ENCODE measurements around the gene OOSP4A. TPM values are rescaled to one million over a fixed set of nuclear protein-coding genes. Genes with fewer than 3 reads are reported as not detected.

The OOSP4A gene
- total RNA-seq, 5 donors from 2014 or later (not counting 1 experiment from before 2014, with no cell fraction given) = not detected

DNA sequence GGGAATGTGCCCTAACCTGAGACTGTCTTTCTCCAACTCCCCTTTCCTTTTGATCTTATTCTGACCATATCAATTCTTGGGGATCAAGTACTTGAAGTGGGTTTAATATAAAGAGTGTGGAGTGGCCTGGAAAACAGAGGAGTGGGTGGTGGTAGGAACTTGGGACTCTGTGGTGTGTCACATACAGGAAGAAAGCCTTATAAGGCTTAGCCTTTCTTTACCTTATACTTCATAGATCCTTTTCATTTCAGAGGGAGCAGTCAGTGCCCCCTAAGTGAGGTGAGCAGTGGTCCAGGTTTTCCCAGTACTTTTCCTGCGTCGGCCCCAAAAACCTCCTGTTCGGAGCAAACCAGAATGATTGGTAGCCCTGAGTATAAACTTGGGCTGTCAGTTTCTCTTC lies 25.1 kb upstream of the OOSP4A start:
- Histone ChIP-seq H3K36me3 (ENCODE audit: control insufficient read depth in 2 of 2, extremely low read depth in 1 of 2, insufficient read depth in 1 of 2, low read length in 1 of 2) (no peaks in the 10 kb centered on the region), H3K4me3 (ENCODE audit: control insufficient read depth in 1 of 2, extremely low read depth in 1 of 2, low read length in 1 of 2) (no peak overlapping the region), H3K27ac (ENCODE audit: low read length) (no peak overlapping the region), H3K27me3 (replicated peaks in 1 of 2; ENCODE audit: control insufficient read depth in 2 of 2, extremely low read depth in 1 of 2, insufficient read depth in 2 of 2, low read length in 1 of 2) (no peaks in the 10 kb centered on the region), H3K9me3 (no peaks in the 10 kb centered on the region), H3K4me1 (ENCODE audit: control insufficient read depth in 1 of 2, extremely low read depth in 1 of 2, insufficient read depth in 2 of 2, low read length in 2 of 2) (no peaks in the 10 kb centered on the region)
- CTCF ChIA-PET = no interaction called here
- DNase-seq (no peak), ATAC-seq (replicated peaks in 1 of 4) (no peak)
- Mint-ChIP-seq H3K27me3 (peaks cover 11 to 17% of the 10 kb centered on the region in 2 donors), H3K4me1 (no peaks in the 10 kb centered on the region), H3K27ac (no peak overlapping the region), H3K36me3 (no peaks in the 10 kb centered on the region), H3K4me3 (no peak overlapping the region), H3K9me3 (no peaks in the 10 kb centered on the region)
- WGBS (ENCODE audit: insufficient coverage) = 100% methylated on average over 3 of the region's 3 CpGs
- POLR2A ChIA-PET = no interaction called here

DNA sequence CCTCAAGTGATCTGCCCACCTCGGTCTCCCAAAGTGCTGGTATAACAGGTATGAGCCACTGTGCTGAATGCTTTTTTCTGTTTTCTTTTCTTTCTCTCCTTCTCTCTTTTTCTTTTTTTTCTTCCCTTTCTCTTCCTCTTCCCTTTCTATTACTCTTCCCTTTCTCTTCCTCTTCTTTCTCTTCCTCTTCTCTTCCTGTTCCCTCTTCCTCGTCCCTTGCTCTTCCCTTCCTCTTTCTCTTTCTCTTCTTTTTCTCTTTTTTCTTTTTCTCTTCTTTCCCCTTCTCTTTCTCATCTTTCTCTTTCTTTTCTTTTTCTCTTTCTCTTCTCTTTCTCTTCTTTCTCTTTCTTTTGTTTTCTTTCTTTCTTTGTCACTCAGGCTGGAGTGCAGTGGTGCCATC lies 24.4 kb upstream of the OOSP4A start:
- Mint-ChIP-seq H3K36me3 (no peaks in the 10 kb centered on the region), H3K27ac (peak overlapping the region in 1 of 2 donors; percentile 32), H3K4me1 (no peaks in the 10 kb centered on the region), H3K4me3 (no peak overlapping the region), H3K9me3 (no peaks in the 10 kb centered on the region), H3K27me3 (peaks cover 11 to 20% of the 10 kb centered on the region in 2 donors)
- H3K36me3 ChIP-seq (ENCODE audit: control insufficient read depth in 2 of 2, extremely low read depth in 1 of 2, insufficient read depth in 1 of 2, low read length in 1 of 2) = no peaks in the 10 kb centered on the region
- no peak overlapping the region for H3K27ac ChIP-seq (ENCODE audit: low read length)
- no peak for DNase-seq
- POLR2A ChIA-PET = no interaction called here
- peaks cover 0 to 3% of the 10 kb centered on the region in 2 experiments for H3K27me3 ChIP-seq (replicated peaks in 1 of 2; ENCODE audit: control insufficient read depth in 2 of 2, extremely low read depth in 1 of 2, insufficient read depth in 2 of 2, low read length in 1 of 2)
- H3K4me3 ChIP-seq (ENCODE audit: control insufficient read depth in 1 of 2, extremely low read depth in 1 of 2, low read length in 1 of 2) = no peak overlapping the region
- WGBS (ENCODE audit: insufficient coverage) = 78% methylated on average over 1 of the region's 2 CpGs
- CTCF ChIA-PET = no interaction called here
- H3K4me1 ChIP-seq (ENCODE audit: control insufficient read depth in 1 of 2, extremely low read depth in 1 of 2, insufficient read depth in 2 of 2, low read length in 2 of 2) = no peaks in the 10 kb centered on the region
- no peak for ATAC-seq (replicated peaks in 1 of 4)
- H3K9me3 ChIP-seq = no peaks in the 10 kb centered on the region

DNA sequence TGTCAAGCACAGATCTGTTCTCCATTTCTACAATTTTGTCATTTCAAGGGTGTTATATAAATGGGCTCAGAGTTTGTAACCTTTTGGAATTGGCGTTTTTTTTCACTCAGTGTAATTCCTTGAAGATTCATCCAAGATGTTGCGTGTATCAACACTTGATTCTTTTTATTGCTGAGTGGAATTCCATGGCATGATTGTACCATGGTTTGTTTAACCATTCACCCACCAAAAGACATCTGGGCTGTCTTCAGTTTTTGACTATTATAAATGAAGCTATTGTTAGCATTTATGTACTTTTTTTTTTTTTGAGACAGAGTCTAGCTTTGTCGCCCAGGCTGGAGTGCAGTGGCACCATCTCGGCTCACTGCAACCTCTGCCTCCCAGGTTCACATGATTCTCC lies 22.7 kb upstream of the OOSP4A start:
- DNase-seq = no peak
- no peak overlapping the region for H3K4me3 ChIP-seq (ENCODE audit: control insufficient read depth in 1 of 2, extremely low read depth in 1 of 2, low read length in 1 of 2)
- POLR2A ChIA-PET = no interaction called here
- no peak for ATAC-seq (replicated peaks in 1 of 4)
- no peak overlapping the region for H3K27ac Mint-ChIP-seq
- peaks cover 0 to 3% of the 10 kb centered on the region in 2 experiments for H3K4me1 ChIP-seq (ENCODE audit: control insufficient read depth in 1 of 2, extremely low read depth in 1 of 2, insufficient read depth in 2 of 2, low read length in 2 of 2)
- H3K27me3 Mint-ChIP-seq = peaks cover 15 to 29% of the 10 kb centered on the region in 2 donors
- H3K27me3 ChIP-seq (replicated peaks in 1 of 2; ENCODE audit: control insufficient read depth in 2 of 2, extremely low read depth in 1 of 2, insufficient read depth in 2 of 2, low read length in 1 of 2) = peaks cover 0 to 3% of the 10 kb centered on the region in 2 experiments
- H3K27ac ChIP-seq (ENCODE audit: low read length) = no peak overlapping the region
- H3K9me3 Mint-ChIP-seq = no peaks in the 10 kb centered on the region
- CTCF ChIA-PET = no interaction called here
- no peaks in the 10 kb centered on the region for H3K9me3 ChIP-seq
- 100% methylated on average over 1 of the region's 4 CpGs for WGBS (ENCODE audit: insufficient coverage)
- H3K4me3 Mint-ChIP-seq = no peak overlapping the region
- H3K4me1 Mint-ChIP-seq = peaks cover 0 to 6% (median 2%) of the 10 kb centered on the region in 3 donors
- H3K36me3 Mint-ChIP-seq = no peaks in the 10 kb centered on the region
- H3K36me3 ChIP-seq (ENCODE audit: control insufficient read depth in 2 of 2, extremely low read depth in 1 of 2, insufficient read depth in 1 of 2, low read length in 1 of 2) = no peaks in the 10 kb centered on the region

DNA sequence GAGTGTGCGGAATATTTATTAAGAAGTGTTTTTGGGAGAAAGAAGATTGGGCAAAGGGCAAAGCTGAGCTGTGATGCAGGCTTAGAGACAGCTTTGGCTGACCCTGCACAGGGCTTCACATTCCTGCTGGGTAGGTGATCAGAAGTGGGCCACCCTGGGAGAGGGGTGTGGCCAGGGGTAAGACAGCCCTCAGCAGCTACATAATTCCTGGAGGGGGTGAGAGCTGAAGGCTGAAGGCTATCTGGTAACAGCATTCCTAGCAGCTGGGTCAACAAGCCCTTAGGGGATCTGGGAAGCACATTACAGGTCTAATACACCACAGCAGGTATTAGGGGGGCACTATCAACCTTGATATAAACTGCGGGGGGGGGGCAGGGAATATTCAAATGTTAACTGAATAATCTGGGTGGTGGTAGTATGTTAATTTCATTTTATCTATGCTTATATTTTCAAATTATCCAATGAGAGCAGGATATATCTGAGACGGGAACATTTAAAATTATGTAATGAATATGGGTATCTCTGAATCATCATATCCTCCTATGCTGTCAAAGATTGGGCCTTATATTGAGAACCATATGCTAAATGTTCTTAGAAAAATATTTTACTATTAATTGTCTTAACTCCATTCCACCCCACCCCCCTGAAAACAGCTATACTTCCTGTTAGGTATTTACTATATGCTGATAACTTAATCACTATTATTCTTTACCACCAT lies 19.7 kb upstream of the OOSP4A start:
- Histone ChIP-seq H3K9me3 (no peaks in the 10 kb centered on the region), H3K27me3 (replicated peaks in 1 of 2; ENCODE audit: control insufficient read depth in 2 of 2, extremely low read depth in 1 of 2, insufficient read depth in 2 of 2, low read length in 1 of 2) (peaks cover 0 to 3% of the 10 kb centered on the region in 2 experiments), H3K27ac (ENCODE audit: low read length) (no peak overlapping the region), H3K4me3 (ENCODE audit: control insufficient read depth in 1 of 2, extremely low read depth in 1 of 2, low read length in 1 of 2) (no peak overlapping the region), H3K36me3 (ENCODE audit: control insufficient read depth in 2 of 2, extremely low read depth in 1 of 2, insufficient read depth in 1 of 2, low read length in 1 of 2) (no peaks in the 10 kb centered on the region), H3K4me1 (ENCODE audit: control insufficient read depth in 1 of 2, extremely low read depth in 1 of 2, insufficient read depth in 2 of 2, low read length in 2 of 2) (peaks cover 0 to 3% of the 10 kb centered on the region in 2 experiments)
- DNase-seq (no peak), ATAC-seq (replicated peaks in 1 of 4) (no peak)
- Mint-ChIP-seq H3K27ac (no peak overlapping the region), H3K36me3 (no peaks in the 10 kb centered on the region), H3K9me3 (no peaks in the 10 kb centered on the region), H3K4me1 (peaks cover 0 to 6% (median 2%) of the 10 kb centered on the region in 3 donors), H3K27me3 (peaks cover 26 to 30% of the 10 kb centered on the region in 2 donors), H3K4me3 (no peak overlapping the region)
- POLR2A ChIA-PET = no interaction called here
- CTCF ChIA-PET = no interaction called here
- WGBS (ENCODE audit: insufficient coverage) = 91% methylated on average over 1 of the region's 3 CpGs

DNA sequence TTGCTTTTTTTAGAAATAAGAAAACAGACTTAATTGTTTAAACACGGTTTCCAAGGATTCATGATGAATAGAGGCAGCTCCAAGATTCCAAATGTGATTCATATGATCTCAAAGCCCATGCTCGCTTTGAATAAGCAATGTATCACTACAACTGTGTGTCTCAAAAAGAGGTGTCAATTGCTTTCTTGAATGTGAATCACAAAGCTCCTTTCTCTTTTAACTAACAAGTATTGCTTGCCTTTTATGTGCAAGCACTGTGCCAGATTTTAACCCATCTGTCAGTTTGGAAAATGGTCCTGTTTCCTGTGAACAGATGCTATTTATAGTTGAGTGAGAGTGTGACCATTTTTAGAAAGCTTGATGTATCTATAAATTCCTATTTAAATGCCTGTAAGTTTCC lies 19.1 kb upstream of the OOSP4A start:
- H3K27me3 ChIP-seq (replicated peaks in 1 of 2; ENCODE audit: control insufficient read depth in 2 of 2, extremely low read depth in 1 of 2, insufficient read depth in 2 of 2, low read length in 1 of 2) = peaks cover 0 to 3% of the 10 kb centered on the region in 2 experiments
- no peaks in the 10 kb centered on the region for H3K36me3 ChIP-seq (ENCODE audit: control insufficient read depth in 2 of 2, extremely low read depth in 1 of 2, insufficient read depth in 1 of 2, low read length in 1 of 2)
- no peak overlapping the region for H3K4me3 ChIP-seq (ENCODE audit: control insufficient read depth in 1 of 2, extremely low read depth in 1 of 2, low read length in 1 of 2)
- H3K4me1 ChIP-seq (ENCODE audit: control insufficient read depth in 1 of 2, extremely low read depth in 1 of 2, insufficient read depth in 2 of 2, low read length in 2 of 2) = peaks cover 0 to 3% of the 10 kb centered on the region in 2 experiments
- Mint-ChIP-seq H3K27ac (no peak overlapping the region), H3K9me3 (no peaks in the 10 kb centered on the region), H3K36me3 (no peaks in the 10 kb centered on the region), H3K27me3 (peaks cover 26 to 30% of the 10 kb centered on the region in 2 donors), H3K4me3 (no peak overlapping the region), H3K4me1 (peaks cover 0 to 6% (median 2%) of the 10 kb centered on the region in 3 donors)
- no peak for ATAC-seq (replicated peaks in 1 of 4)
- 100% methylated on average over 1 of the region's 2 CpGs for WGBS (ENCODE audit: insufficient coverage)
- POLR2A ChIA-PET = no interaction called here
- CTCF ChIA-PET = no interaction called here
- no peak for DNase-seq
- H3K9me3 ChIP-seq = no peaks in the 10 kb centered on the region
- H3K27ac ChIP-seq (ENCODE audit: low read length) = no peak overlapping the region

DNA sequence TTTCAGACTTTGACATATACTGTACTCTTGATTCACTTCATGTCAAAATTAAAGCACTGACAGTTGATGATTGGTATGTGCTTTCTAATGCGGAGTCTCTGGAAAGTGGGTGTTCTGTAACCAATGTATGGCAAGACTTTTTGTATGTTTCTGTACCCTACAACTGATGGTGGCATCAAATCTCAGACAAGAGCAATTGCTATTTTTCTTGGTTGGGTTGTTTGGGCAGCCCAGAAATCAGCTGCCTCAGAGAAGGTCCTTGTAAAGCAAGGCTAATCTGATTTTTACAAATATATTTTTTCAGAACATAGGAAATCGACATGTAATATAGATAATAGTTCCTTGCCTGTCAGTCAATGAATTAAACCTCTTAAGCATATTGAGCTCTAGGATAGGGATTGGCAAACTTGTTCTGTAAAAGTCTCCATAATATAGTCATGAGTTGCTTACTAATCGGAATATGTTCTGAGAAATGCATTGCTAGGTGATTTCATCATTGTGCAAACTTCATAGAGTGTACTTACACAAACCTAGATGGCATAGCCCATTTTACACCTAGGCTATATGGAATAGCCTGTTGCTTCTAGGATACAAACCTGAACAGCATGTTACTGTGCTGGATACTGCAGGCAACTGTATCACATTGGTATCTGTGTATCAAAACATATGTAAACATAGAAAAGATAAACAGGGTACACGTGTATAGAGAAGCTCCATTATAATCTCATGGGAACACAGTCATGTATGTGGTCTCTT lies 10.2 kb upstream of the OOSP4A start:
- no peaks in the 10 kb centered on the region for H3K36me3 Mint-ChIP-seq
- no peaks in the 10 kb centered on the region for H3K27me3 ChIP-seq (replicated peaks in 1 of 2; ENCODE audit: control insufficient read depth in 2 of 2, extremely low read depth in 1 of 2, insufficient read depth in 2 of 2, low read length in 1 of 2)

More for the DNA sequence above, 10.2 kb upstream of the OOSP4A start:
- POLR2A ChIA-PET = no interaction called here
- Mint-ChIP-seq H3K27ac (no peak overlapping the region), H3K27me3 (peaks cover 8 to 12% of the 10 kb centered on the region in 2 donors), H3K4me3 (no peak overlapping the region), H3K4me1 (no peaks in the 10 kb centered on the region), H3K9me3 (no peaks in the 10 kb centered on the region)
- H3K4me3 ChIP-seq (ENCODE audit: control insufficient read depth in 1 of 2, extremely low read depth in 1 of 2, low read length in 1 of 2) = no peak overlapping the region
- H3K36me3 ChIP-seq (ENCODE audit: control insufficient read depth in 2 of 2, extremely low read depth in 1 of 2, insufficient read depth in 1 of 2, low read length in 1 of 2) = no peaks in the 10 kb centered on the region
- no CpG with 5 or more reads among the region's 4 CpGs for WGBS (ENCODE audit: insufficient coverage)
- DNase-seq (no peak), ATAC-seq (replicated peaks in 1 of 4) (no peak)
- H3K9me3 ChIP-seq = no peaks in the 10 kb centered on the region
- H3K27ac ChIP-seq (ENCODE audit: low read length) = no peak overlapping the region
- no peaks in the 10 kb centered on the region for H3K4me1 ChIP-seq (ENCODE audit: control insufficient read depth in 1 of 2, extremely low read depth in 1 of 2, insufficient read depth in 2 of 2, low read length in 2 of 2)
- CTCF ChIA-PET = no interaction called here
